Glutamatergic neuron (in vitro differentiated cells): ENCODE measurements around the gene STAT5B. TPM values are rescaled to one million over a fixed set of nuclear protein-coding genes. Genes with fewer than 3 reads are reported as not detected.
"Not testable (repeated sequence)": the region's sequence is repeated elsewhere in the genome, so short reads cannot be mapped to it uniquely, and the experiment has no call there.

ENCODE experiments used
- DNase-seq: peaks from one replicate; pipeline ENCODE4 v3.0.0; 2022
- H3K27ac Mint-ChIP-seq: one replicate; pipeline ENCODE4 v1.8.0; 2020; ENCODE audit warnings: mild to moderate bottlenecking, mixed read lengths, inconsistent platforms; ENCODE audit not compliant: unreplicated experiment
- H3K27me3 Mint-ChIP-seq: one replicate; pipeline ENCODE4 v1.8.0; 2020; ENCODE audit warnings: mild to moderate bottlenecking, moderate library complexity, mixed read lengths, inconsistent platforms; ENCODE audit not compliant: unreplicated experiment
- H3K36me3 Mint-ChIP-seq: one replicate; pipeline ENCODE4 v1.8.0; 2020; ENCODE audit warnings: mild to moderate bottlenecking, mixed read lengths, inconsistent platforms; ENCODE audit not compliant: unreplicated experiment
- H3K4me1 Mint-ChIP-seq: one replicate; pipeline ENCODE4 v1.8.0; 2020; ENCODE audit warnings: mild to moderate bottlenecking, low read depth, mixed read lengths, inconsistent platforms; ENCODE audit not compliant: unreplicated experiment
- H3K4me3 Mint-ChIP-seq: one replicate; pipeline ENCODE4 v1.8.0; 2020; ENCODE audit warnings: mild to moderate bottlenecking, mixed read lengths, inconsistent platforms; ENCODE audit not compliant: unreplicated experiment
- H3K9me3 Mint-ChIP-seq: one replicate; pipeline ENCODE4 v1.8.0; 2020; ENCODE audit warnings: mild to moderate bottlenecking, moderate library complexity, mixed read lengths, inconsistent platforms; ENCODE audit not compliant: unreplicated experiment
- total RNA-seq: library from RNA; stranded (reverse); fragmentation: NEBNext Ultra II Directional; extraction: Animal tissue kit (Norgen Biotek cat#: 25700); gene quantifications from one replicate; pipeline ENCODE4 v1.2.1, GENCODE V29; 2021; ENCODE audit not compliant: unreplicated experiment
- TF ChIP-seq, protein P1 (sequence below): fragments of 200-600 bp; sonication (generic); IDR thresholded peaks from one replicate; pipeline ENCODE4 v1.5.0; 2021; ENCODE audit not compliant: partially characterized antibody, unreplicated experiment

Gene STAT5B
- total RNA-seq, 1 donor from 2014 or later, result 31.9 TPM

DNA sequence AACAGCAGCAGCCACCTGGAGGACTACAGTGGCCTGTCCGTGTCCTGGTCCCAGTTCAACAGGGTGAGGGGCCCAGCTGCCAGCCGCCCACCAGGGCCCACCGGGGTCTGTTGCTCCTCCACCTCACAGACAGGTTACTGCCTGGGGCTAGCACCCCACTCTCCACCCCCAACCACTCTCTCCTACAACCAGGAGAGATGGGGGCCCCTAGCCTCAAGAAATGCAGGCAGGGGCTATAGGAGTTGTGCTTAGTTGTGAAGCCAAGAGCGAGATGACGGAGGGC is 30.1 kb upstream of the STAT5B start:
- TF ChIP-seq, protein P1, sequence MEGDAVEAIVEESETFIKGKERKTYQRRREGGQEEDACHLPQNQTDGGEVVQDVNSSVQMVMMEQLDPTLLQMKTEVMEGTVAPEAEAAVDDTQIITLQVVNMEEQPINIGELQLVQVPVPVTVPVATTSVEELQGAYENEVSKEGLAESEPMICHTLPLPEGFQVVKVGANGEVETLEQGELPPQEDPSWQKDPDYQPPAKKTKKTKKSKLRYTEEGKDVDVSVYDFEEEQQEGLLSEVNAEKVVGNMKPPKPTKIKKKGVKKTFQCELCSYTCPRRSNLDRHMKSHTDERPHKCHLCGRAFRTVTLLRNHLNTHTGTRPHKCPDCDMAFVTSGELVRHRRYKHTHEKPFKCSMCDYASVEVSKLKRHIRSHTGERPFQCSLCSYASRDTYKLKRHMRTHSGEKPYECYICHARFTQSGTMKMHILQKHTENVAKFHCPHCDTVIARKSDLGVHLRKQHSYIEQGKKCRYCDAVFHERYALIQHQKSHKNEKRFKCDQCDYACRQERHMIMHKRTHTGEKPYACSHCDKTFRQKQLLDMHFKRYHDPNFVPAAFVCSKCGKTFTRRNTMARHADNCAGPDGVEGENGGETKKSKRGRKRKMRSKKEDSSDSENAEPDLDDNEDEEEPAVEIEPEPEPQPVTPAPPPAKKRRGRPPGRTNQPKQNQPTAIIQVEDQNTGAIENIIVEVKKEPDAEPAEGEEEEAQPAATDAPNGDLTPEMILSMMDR, result no peak
- Mint-ChIP-seq H3K36me3 (no peaks in the 10 kb centered on the region), H3K27me3 (peaks cover 5% of the 10 kb centered on the region), H3K4me3 (no peak overlapping the region), H3K9me3 (no peaks in the 10 kb centered on the region), H3K4me1 (peaks cover 26% of the 10 kb centered on the region), H3K27ac (no peak overlapping the region)
- DNase-seq, result no peak

DNA sequence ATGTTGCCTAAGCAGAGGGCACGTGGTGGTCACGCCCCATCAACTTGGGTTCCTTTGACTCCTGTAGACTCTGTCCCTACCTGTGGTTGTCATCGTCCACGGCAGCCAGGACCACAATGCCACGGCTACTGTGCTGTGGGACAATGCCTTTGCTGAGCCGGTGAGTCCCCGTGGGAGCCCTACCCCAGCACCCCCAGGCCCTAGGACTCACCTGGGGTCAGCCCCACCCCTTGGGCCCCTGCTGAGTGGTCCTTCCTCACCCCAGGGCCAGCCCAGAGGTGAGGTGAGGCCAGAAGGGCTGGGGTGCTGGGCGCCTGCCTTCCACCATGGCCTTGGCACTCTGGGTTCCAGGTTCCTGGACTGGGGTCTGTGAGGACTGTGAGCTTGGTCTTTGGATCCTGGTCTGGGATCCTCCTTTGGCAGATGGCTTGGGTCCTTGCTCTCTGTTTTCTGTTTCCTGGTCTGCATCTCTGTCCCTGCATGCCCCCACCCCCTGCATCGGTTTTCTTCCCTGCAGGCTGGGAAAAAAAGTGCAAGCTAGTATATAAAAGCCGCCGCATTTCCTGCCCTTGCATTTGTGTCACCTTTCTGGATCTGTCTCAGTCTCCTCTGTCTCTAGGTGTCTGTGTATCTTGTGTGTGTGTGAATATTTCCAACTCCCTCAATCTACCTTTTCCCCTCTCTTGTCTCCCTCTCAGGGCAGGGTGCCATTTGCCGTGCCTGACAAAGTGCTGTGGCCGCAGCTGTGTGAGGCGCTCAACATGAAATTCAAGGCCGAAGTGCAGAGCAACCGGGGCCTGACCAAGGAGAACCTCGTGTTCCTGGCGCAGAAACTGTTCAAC is 29.6 kb upstream of the STAT5B start:
- Mint-ChIP-seq H3K4me3 (no peak overlapping the region), H3K27me3 (peaks cover 4% of the 10 kb centered on the region), H3K27ac (no peak overlapping the region), H3K9me3 (no peaks in the 10 kb centered on the region), H3K4me1 (peaks cover 25% of the 10 kb centered on the region), H3K36me3 (no peaks in the 10 kb centered on the region)
- TF ChIP-seq, protein P1, result no peak
- DNase-seq, result no peak

DNA sequence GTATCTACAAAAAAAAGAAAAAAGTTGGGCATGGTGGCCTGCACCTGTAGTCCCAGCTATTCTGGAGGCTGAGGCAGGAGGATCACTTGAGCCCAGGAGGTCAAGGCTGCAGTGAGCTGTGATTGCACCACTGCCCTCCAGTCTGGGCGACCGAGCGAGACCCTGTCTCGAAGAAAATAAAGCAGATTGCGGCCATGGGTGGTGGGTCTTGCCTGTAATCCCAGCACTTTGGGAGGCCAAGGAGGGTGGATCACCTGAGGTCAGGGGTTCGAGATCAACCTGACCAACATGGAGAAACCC is 28.8 kb upstream of the STAT5B start:
- DNase-seq, H3K27me3 Mint-ChIP-seq, H3K27ac Mint-ChIP-seq, H3K36me3 Mint-ChIP-seq, H3K4me3 Mint-ChIP-seq, H3K9me3 Mint-ChIP-seq: not testable (repeated sequence)
- H3K4me1 Mint-ChIP-seq, result peaks cover 19% of the 10 kb centered on the region

DNA sequence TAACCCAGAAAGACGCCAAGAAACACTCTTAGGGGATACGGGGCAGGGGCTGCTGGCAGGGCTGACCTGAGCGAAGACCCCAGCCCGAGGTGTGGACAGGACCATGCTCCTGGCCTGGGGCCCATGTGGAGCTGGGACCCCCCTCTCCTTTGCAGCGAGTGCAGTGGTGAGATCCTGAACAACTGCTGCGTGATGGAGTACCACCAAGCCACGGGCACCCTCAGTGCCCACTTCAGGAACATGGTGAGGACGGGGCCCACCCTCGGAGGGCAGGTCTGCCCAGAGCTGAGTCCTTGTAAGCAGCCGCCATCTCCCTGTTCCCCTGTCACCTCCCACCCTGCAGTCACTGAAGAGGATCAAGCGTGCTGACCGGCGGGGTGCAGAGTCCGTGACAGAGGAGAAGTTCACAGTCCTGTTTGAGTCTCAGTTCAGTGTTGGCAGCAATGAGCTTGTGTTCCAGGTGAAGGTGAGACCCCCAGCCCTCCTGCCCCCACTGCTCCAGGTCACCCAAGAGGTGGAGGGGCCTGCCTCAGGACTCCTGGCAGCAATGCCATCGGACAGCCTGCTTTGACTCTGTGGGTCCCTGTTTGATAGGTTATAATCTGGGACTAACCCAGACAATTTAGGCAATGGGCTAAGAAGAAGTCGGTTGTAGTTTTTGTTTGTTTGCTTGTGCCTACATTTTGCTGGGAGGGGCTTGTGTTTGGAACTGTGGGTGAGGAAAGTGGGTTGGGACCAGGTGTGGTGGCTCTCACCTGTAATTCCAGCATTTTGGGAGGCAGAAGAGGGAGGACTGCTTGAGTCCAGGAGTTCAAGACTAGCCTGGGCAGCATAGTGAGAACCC is 28.2 kb upstream of the STAT5B start:
- no peaks in the 10 kb centered on the region for H3K36me3 Mint-ChIP-seq
- no peak overlapping the region for H3K27ac Mint-ChIP-seq
- TF ChIP-seq, protein P1, result no peak
- no peak for DNase-seq
- no peak overlapping the region for H3K4me3 Mint-ChIP-seq
- H3K4me1 Mint-ChIP-seq, result peaks cover 18% of the 10 kb centered on the region
- H3K9me3 Mint-ChIP-seq, result no peaks in the 10 kb centered on the region
- peaks cover 4% of the 10 kb centered on the region for H3K27me3 Mint-ChIP-seq

DNA sequence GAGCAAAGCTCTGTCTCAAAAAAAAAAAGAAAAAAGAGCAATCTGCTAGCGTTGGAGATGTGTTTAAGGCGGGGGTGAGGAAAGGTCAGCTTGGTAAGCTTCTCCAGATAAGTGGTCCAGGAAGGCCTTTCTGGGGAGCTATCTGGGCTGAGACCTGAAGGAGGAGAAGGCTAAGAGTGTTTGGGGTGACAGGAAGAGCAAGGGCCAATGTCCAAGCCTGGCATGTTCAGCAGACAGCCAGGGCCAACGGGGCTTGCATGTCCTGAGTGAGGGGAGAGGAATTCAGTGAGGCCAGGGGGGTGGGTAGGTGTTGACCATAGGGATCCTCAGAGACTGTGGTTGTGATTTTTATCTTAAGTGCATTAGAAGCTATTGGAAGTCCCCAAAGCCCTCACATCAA is 27.5 kb upstream of the STAT5B start:
- Mint-ChIP-seq H3K9me3 (no peaks in the 10 kb centered on the region), H3K27ac (no peak overlapping the region), H3K4me3 (no peak overlapping the region), H3K36me3 (no peaks in the 10 kb centered on the region), H3K27me3 (peaks cover 4% of the 10 kb centered on the region), H3K4me1 (peaks cover 20% of the 10 kb centered on the region)
- DNase-seq, result no peak
- TF ChIP-seq, protein P1, result no peak
